ENCODE results near the gene PYROXD2. TPM values are rescaled to one million over a fixed set of nuclear protein-coding genes. Genes with fewer than 3 reads are reported as not detected.

Gene PYROXD2
- 5.9 TPM for total RNA-seq

DNA sequence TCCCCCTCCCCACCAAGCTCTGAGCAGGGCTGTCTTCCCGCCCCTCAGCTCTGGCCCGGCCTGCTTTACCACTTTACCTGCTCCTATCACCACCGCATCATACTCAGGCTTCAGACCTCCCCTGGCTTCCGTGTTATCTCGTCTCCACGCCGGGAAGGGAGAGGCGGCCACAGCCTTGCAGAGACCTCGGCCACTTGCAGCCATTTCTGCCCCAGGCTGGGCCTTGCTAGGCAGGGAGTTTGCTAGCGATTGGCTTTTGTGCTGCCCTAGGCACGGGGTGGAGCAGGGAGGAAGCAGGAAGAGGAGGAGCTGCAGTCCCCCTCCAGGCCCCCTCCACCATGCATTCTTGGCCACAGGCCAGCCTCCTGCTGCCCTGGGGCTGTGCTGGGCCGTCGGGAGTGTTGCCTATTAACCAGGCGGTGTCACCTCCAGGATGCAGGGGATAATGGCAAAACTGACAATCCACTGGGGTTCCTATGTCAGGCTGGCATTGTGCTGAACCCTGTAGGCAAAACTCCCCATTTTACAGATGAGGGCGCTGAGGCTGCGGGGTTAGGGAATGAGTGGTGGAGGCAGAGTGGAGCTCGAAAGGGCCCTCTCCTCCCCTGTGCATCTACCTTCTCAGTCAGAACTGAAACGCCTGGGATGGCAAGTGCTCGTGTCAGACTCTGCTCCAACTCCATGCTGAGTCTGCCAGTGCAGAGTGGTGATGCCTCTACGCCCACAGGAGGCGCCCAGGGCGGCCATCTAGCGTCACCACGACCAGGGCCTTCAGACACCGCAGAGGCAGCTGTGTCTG lies at the start of gene PYROXD2:
Gene PYROXD2 (minus strand): TSS at position 251 of the 799 bp plus-strand sequence. CDS start 47 bp downstream, at position 204.

DNA sequence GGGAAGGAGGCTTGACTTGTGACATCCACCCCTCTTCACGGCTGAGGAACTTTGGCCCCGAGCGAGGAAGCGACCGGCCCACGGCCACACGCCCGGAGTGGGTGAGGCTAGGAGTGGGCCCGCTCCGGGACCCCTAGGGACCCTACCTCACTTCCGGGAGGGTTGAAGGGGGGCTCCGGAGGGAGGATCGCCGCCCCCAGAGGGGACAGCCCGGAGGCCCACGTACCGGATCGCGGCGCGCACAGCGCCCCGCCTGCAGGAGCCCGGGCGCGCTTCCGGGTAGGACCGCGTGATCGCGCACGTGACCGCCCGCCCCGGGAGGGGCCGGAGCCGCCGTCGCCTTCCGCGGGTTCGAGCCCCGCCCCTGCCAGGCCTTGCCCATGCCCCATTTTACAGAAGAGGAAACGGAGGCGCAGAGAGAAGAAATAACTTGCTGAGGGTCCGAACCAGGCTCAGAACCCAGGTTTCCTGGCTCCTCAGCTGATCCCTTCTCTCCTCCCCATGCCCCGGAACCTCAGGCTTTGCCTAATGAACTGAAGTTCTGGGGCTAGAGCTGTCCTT lies 31.8 kb upstream of the PYROXD2 start, which contains the start of gene HPS1:
Gene HPS1 (minus strand): TSS at position 275 of the 561 bp plus-strand sequence. CDS start 3,695 bp downstream, outside the sequence.

Other genes with a start within 250 kb of the PYROXD2 start
- gene LOXL4, start 147.0 kb downstream of the PYROXD2 start, total RNA-seq: 7.9 TPM
- 21.6 TPM for gene HPS1, start 31.8 kb upstream of the PYROXD2 start, total RNA-seq